Neuron (in vitro differentiated cells): ENCODE measurements around the gene CLCN6.

Experiments used
- H2AFZ ChIP-seq: one replicate; pipeline ENCODE4 v1.6.1; 2013; ENCODE audit warnings: low read depth, mild to moderate bottlenecking, inconsistent platforms, low read length, moderate library complexity
- H3K27me3 ChIP-seq: one replicate; pipeline ENCODE4 v1.6.1; 2013; ENCODE audit warnings: low read length; ENCODE audit not compliant: insufficient read depth
- H3K36me3 ChIP-seq: one replicate; pipeline ENCODE4 v1.6.1; 2013; ENCODE audit warnings: low read length; ENCODE audit not compliant: insufficient read depth
- H3K4me1 ChIP-seq: one replicate; pipeline ENCODE4 v1.6.1; 2013; ENCODE audit warnings: low read length; ENCODE audit not compliant: insufficient read depth
- H3K4me3 ChIP-seq: 2 replicates; pipeline ENCODE4 v1.5.1; 2013; ENCODE audit warnings: mild to moderate bottlenecking, low read length, moderate library complexity
- H3K9me3 ChIP-seq: one replicate; pipeline ENCODE4 v1.6.1; 2013; ENCODE audit warnings: low read length

Gene CLCN6

DNA sequence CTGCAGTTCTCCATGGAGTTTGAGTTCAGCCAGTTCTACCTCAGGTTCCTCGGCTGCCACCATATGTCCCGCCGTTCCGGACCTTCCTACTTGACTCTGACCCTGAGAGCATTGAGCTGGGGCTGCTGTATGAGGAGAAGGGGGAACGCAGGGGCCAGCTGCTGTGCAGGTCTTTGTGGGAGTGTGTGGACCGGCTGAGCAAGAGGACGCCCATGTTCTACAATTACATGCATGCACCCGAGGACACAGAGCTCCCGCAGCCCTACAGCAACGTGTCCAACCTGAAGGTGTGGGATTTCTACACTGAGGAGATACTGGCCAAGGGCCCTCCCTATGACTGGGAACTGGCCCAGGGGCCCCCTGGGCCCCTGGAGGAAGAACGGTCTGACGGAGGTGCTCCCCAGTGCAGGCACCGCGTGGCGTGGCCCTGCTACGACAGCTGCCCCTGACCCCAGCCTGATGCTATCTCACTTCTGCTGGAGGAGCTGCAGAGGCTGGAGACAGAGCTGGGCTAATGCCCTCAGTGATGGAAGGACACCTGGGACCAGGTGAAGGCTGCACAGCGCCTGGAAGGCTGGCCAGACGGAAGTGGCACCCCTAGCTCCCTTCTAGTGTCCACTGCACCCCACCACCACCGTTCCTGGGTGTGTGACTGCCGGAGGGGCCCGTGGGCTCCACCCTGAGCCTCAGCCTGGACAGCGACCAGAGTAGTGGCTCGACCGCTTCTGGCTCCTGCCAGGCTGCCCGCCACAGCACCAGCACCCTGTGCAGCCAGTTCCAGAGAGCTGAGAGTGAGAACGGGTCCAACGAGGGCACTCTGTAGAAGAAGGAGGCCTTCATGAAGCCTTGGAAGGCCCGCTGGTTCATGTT is 73.6 kb downstream of the CLCN6 start:
- Histone ChIP-seq H2AFZ (no peak overlapping the region), H3K27me3 (no peaks in the 10 kb centered on the region)

GRCh38 chr1:11880181-11880575 is 74.2 kb downstream of the CLCN6 start:
- no peaks in the 10 kb centered on the region for H3K36me3 ChIP-seq
- peaks cover 4% of the 10 kb centered on the region for H3K4me1 ChIP-seq
- no peak overlapping the region for H3K4me3 ChIP-seq
- H3K9me3 ChIP-seq, result no peaks in the 10 kb centered on the region
- no peak overlapping the region for H2AFZ ChIP-seq
- no peaks in the 10 kb centered on the region for H3K27me3 ChIP-seq

More for the DNA sequence above, 73.6 kb downstream of the CLCN6 start:
- H3K4me1 ChIP-seq, result peaks cover 4% of the 10 kb centered on the region
- no peak overlapping the region for H3K4me3 ChIP-seq
- H3K36me3 ChIP-seq, result no peaks in the 10 kb centered on the region
- no peaks in the 10 kb centered on the region for H3K9me3 ChIP-seq

GRCh38 chr1:11880911-11881748 is 75.1 kb downstream of the CLCN6 start:
- H3K27me3 ChIP-seq, result no peaks in the 10 kb centered on the region
- H3K4me1 ChIP-seq, result peaks cover 4% of the 10 kb centered on the region
- H2AFZ ChIP-seq, result no peak overlapping the region
- no peak overlapping the region for H3K4me3 ChIP-seq
- no peaks in the 10 kb centered on the region for H3K36me3 ChIP-seq
- no peaks in the 10 kb centered on the region for H3K9me3 ChIP-seq

- Histone ChIP-seq H3K36me3 (no peaks in the 10 kb centered on the region), H3K4me1 (peaks cover 4% of the 10 kb centered on the region), H2AFZ (no peak overlapping the region), H3K9me3 (no peaks in the 10 kb centered on the region), H3K27me3 (no peaks in the 10 kb centered on the region), H3K4me3 (no peak overlapping the region)
These were observed 75.9 kb downstream of the CLCN6 start for GRCh38 chr1:11881749-11882441.

GRCh38 chr1:11882814-11883538 is 77.0 kb downstream of the CLCN6 start:
- Histone ChIP-seq H3K4me3 (no peak overlapping the region), H3K9me3 (no peaks in the 10 kb centered on the region), H2AFZ (no peak overlapping the region), H3K4me1 (peaks cover 4% of the 10 kb centered on the region), H3K36me3 (no peaks in the 10 kb centered on the region), H3K27me3 (no peaks in the 10 kb centered on the region)

GRCh38 chr1:11885916-11886315 is 79.9 kb downstream of the CLCN6 start:
- no peaks in the 10 kb centered on the region for H3K27me3 ChIP-seq
- H3K4me3 ChIP-seq, result no peak overlapping the region

DNA sequence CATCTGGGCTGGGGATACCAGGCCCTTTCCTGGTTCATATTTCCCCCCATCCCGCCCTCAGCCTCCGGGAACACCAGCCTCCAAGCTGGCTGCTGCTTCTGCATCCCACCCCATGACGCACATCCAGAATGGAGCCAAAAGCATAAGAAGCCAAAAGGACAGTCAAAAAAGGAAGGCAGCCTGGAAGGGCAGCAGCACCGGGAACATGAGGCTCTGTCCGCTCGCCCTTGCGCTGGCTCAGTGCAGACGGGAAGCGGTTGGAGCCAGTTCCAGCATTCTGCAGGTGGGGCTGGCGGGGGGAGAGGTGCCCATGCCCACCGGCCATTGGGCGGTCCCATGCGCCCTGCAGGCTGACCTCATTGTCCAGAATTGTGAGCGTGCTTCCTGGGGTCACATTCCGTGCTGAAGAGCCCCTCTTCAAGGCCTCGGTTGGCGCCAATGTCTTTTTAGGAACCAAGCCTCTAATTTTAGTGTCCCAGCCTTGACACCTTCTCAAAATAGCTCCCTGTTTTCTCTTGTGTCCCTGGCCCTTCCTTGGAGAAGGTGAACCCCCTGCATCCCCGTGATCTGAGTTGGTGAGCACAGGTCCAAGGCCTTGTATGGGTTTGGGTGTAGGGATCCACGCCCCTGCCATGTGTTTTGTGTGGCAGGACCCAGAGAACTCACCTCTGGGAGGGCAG is 81.1 kb downstream of the CLCN6 start:
- H3K4me3 ChIP-seq, result no peak overlapping the region
- H2AFZ ChIP-seq, result no peak overlapping the region
- H3K36me3 ChIP-seq, result no peaks in the 10 kb centered on the region
- H3K4me1 ChIP-seq, result no peaks in the 10 kb centered on the region
- no peaks in the 10 kb centered on the region for H3K9me3 ChIP-seq
- H3K27me3 ChIP-seq, result no peaks in the 10 kb centered on the region

More at GRCh38 chr1:11885916-11886315, 79.9 kb downstream of the CLCN6 start:
- no peak overlapping the region for H2AFZ ChIP-seq
- no peaks in the 10 kb centered on the region for H3K9me3 ChIP-seq
- peaks cover 3% of the 10 kb centered on the region for H3K4me1 ChIP-seq
- no peaks in the 10 kb centered on the region for H3K36me3 ChIP-seq

DNA sequence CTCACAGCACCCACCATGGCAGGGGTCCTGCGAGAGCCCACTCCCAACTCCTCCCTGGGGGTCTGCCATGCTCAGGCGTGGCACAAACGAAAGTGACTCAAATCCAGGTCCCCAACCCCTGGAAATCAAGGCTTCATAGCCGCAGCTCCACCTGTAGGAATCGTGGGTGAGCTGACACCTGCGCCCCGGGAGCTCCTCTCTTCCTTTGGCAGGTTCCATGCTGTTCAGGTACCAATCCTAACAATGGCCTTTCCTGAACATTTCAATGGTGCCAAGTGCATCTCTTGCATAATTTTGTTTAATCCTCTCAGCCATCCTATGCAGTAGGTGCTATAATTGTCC is 81.6 kb downstream of the CLCN6 start:
- H3K9me3 ChIP-seq, result no peaks in the 10 kb centered on the region
- H2AFZ ChIP-seq, result no peak overlapping the region
- H3K36me3 ChIP-seq, result no peaks in the 10 kb centered on the region
- no peaks in the 10 kb centered on the region for H3K27me3 ChIP-seq
- H3K4me1 ChIP-seq, result no peaks in the 10 kb centered on the region
- no peak overlapping the region for H3K4me3 ChIP-seq

DNA sequence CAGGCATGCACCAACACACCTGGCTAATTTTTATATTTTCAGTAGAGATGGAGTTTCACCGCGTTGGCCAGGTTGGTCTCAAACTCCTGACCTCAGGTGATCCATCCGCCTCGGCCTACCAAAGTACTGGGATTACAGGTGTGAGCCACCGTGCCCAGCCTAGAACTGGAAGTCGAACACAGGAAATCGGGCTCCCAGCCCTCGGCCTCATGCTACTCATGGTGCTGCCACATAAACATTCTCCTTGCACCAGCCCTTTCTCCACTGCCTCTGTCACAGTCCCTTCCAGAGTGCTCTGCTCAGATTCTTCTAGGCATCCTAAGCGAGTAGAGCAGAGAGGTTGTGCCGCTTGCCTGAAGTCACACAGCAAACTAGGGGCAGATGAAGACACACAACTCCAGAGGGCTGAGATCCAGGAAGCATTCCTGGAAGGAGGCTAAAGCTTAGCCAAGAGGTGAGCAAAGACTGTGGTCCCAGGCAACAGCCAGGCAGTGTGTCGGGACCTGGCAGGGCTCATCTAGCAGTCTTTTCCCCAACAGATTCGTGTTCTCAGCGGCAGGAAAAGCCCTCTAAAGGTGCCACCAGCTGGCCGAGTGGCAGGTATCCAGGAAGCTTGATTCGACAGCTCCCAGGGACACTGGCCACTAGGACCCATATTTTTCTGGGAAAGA is 82.3 kb downstream of the CLCN6 start:
- Histone ChIP-seq H3K27me3 (no peaks in the 10 kb centered on the region), H3K4me3 (no peak overlapping the region), H3K4me1 (no peaks in the 10 kb centered on the region), H3K36me3 (no peaks in the 10 kb centered on the region), H2AFZ (no peak overlapping the region), H3K9me3 (no peaks in the 10 kb centered on the region)

GRCh38 chr1:11888877-11889208 is 82.9 kb downstream of the CLCN6 start:
- H3K4me3 ChIP-seq, result no peak overlapping the region
- H3K36me3 ChIP-seq, result no peaks in the 10 kb centered on the region
- no peaks in the 10 kb centered on the region for H3K9me3 ChIP-seq
- H2AFZ ChIP-seq, result no peak overlapping the region
- H3K4me1 ChIP-seq, result no peaks in the 10 kb centered on the region
- H3K27me3 ChIP-seq, result no peaks in the 10 kb centered on the region

- Histone ChIP-seq H3K27me3 (no peaks in the 10 kb centered on the region), H2AFZ (no peak overlapping the region), H3K4me1 (no peaks in the 10 kb centered on the region), H3K9me3 (no peaks in the 10 kb centered on the region), H3K4me3 (no peak overlapping the region), H3K36me3 (no peaks in the 10 kb centered on the region)
These were observed 85.6 kb downstream of the CLCN6 start for GRCh38 chr1:11891433-11892186.
